ENCODE results near the gene COL8A1.

- TF ChIP-seq CTCF (IDR thresholded peaks at IDR 0.05) = no peak
- no peak for TF ChIP-seq POLR2A (IDR thresholded peaks at IDR 0.05; ENCODE audit: low read depth)
Observed at GRCh38 chr3:99665017-99665416, 26.6 kb downstream of the COL8A1 start.

Measured in esophagus muscularis mucosa (tissue), 3 donors.